ENCODE results near the gene INA. TPM values are rescaled to one million over a fixed set of nuclear protein-coding genes. Genes with fewer than 3 reads are reported as not detected.

Gene INA
- total RNA-seq, 3 donors from 2014 or later: not detected

DNA sequence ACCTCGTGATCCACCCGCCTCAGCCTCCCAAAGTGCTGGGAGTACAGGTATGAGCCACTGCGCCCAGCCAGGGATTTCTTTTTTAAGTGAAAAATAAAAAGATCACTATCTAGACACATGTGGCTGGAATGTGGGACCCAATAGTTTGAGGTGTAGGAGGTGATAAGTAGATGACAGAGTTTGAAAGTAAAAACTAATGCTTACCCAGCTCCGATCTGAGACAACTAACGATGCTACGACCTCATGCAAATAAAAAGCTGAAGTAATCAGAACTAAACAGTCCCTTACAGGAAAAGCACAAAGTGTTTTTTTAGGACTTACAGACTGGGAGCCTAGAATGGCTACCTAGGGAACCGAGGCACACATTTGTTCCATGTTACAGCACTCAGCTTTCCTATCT lies 51.0 kb downstream of the INA start:
- no peaks in the 10 kb centered on the region for H3K27me3 ChIP-seq
- no peaks in the 10 kb centered on the region for H3K36me3 ChIP-seq
- H3K4me1 ChIP-seq: no peaks in the 10 kb centered on the region

DNA sequence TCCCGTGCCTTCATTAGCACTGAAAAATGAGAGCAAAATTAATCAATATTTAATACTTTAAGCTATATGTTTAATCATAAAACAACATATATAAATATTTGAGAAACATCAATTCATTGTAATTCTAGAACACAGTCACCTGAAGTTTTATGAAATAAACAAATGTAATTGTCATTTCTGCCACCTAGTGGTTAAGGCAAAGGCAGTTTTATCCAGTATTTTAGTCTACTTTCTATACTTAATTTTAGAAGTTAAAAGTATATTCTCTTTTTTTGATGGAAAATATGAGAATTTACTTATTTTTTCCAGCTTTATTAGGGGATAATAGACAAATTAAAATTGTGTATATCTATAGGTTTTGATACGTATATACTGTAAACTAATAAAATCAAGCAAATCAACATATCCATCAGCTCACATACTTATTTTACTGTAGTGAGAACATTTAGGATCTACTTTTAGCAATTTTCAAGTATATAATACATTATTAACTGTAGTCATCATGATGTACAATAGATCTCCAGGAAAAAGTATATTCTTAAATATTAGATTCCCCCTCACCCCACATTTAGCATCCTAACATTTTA lies 57.1 kb downstream of the INA start:
- no peaks in the 10 kb centered on the region for H3K4me1 ChIP-seq
- H3K27ac ChIP-seq: no peak overlapping the region
- no peak for DNase-seq (ENCODE audit: low spot score in 2 of 2)
- no peaks in the 10 kb centered on the region for H3K27me3 ChIP-seq
- H3K4me3 ChIP-seq: no peak overlapping the region
- H3K36me3 ChIP-seq: no peaks in the 10 kb centered on the region
- no peaks in the 10 kb centered on the region for H3K9me3 ChIP-seq
- intact Hi-C loops (cut with DNase I; ENCODE audit: low total_unique reads): loop anchor here (10.0 kb wide), 1 partner anchor 419 kb away; the partner anchor contains the start of gene CNNM2
- no peak for TF ChIP-seq POLR2AphosphoS5 (IDR thresholded peaks at IDR 0.05)
- TF ChIP-seq, protein P1, sequence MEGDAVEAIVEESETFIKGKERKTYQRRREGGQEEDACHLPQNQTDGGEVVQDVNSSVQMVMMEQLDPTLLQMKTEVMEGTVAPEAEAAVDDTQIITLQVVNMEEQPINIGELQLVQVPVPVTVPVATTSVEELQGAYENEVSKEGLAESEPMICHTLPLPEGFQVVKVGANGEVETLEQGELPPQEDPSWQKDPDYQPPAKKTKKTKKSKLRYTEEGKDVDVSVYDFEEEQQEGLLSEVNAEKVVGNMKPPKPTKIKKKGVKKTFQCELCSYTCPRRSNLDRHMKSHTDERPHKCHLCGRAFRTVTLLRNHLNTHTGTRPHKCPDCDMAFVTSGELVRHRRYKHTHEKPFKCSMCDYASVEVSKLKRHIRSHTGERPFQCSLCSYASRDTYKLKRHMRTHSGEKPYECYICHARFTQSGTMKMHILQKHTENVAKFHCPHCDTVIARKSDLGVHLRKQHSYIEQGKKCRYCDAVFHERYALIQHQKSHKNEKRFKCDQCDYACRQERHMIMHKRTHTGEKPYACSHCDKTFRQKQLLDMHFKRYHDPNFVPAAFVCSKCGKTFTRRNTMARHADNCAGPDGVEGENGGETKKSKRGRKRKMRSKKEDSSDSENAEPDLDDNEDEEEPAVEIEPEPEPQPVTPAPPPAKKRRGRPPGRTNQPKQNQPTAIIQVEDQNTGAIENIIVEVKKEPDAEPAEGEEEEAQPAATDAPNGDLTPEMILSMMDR (IDR thresholded peaks at IDR 0.05): peak in 2 of 3 donors; percentile 30 to 41

More for the DNA sequence above, 51.0 kb downstream of the INA start:
- DNase-seq (ENCODE audit: low spot score in 2 of 2): no peak
- H3K4me3 ChIP-seq: no peak overlapping the region
- no peak overlapping the region for H3K27ac ChIP-seq
- intact Hi-C loops (cut with DNase I; ENCODE audit: low total_unique reads): no loop called here
- TF ChIP-seq POLR2AphosphoS5 (IDR thresholded peaks at IDR 0.05): no peak
- no peak for TF ChIP-seq POLR2A (IDR thresholded peaks at IDR 0.05)
- TF ChIP-seq, protein P1 (IDR thresholded peaks at IDR 0.05): no peak
- no peaks in the 10 kb centered on the region for H3K9me3 ChIP-seq

DNA sequence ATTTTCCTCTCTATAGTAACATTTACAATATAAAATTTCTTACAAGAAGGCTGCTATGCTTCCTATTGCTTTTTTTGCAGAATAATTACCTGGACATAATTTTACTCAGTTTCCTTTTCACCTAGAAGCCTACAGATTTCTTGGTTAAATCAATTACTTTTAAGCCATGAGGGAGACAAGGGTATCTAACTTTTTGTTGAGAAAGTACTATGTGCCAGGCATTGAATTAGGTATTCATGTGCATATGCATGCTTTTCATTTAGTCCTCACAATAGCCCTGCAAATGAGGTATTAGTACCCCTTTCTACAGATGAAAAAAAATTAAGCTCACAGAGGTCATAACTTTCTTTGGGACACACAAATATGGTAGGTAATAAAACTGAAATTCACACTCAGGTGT lies 57.6 kb downstream of the INA start:
- H3K27me3 ChIP-seq: no peaks in the 10 kb centered on the region
- no peaks in the 10 kb centered on the region for H3K9me3 ChIP-seq
- TF ChIP-seq, protein P1 (IDR thresholded peaks at IDR 0.05): no peak
- TF ChIP-seq POLR2AphosphoS5 (IDR thresholded peaks at IDR 0.05) (no peak), POLR2A (IDR thresholded peaks at IDR 0.05) (no peak)
- no peak overlapping the region for H3K4me3 ChIP-seq
- H3K4me1 ChIP-seq: no peaks in the 10 kb centered on the region
- intact Hi-C loops (cut with DNase I; ENCODE audit: low total_unique reads): loop anchor here (10.0 kb wide), 1 partner anchor 420 kb away; the partner anchor contains the start of gene CNNM2
- no peak overlapping the region for H3K27ac ChIP-seq
- DNase-seq (ENCODE audit: low spot score in 2 of 2): no peak
- no peaks in the 10 kb centered on the region for H3K36me3 ChIP-seq

DNA sequence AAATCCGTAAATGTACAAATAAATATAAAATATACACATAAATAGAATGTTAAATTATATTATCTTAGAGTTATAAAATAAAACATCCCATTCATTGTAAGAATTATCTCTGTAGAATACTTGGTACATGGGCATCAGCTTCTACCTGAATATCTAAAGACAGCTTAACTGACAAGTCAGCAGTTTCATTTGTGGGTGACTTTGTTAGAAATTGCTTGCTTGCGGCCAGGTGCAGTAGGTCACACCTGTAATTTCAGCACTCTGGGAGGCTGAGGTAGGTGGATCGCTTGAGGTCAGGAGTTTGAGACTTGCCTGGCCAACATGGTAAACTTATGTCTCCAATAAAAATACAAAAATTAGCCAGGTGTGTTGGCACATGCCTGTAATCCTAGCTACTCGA lies 59.4 kb downstream of the INA start:
- intact Hi-C loops (cut with DNase I; ENCODE audit: low total_unique reads): loop anchor here (10.0 kb wide), 1 partner anchor 422 kb away; the partner anchor contains the start of gene CNNM2
- DNase-seq (ENCODE audit: low spot score in 2 of 2): no peak
- H3K36me3 ChIP-seq: no peaks in the 10 kb centered on the region
- H3K27ac ChIP-seq: no peak overlapping the region
- TF ChIP-seq, protein P1 (IDR thresholded peaks at IDR 0.05): no peak
- TF ChIP-seq POLR2AphosphoS5 (IDR thresholded peaks at IDR 0.05): no peak
- no peak for TF ChIP-seq POLR2A (IDR thresholded peaks at IDR 0.05)
- no peaks in the 10 kb centered on the region for H3K27me3 ChIP-seq
- H3K9me3 ChIP-seq: no peaks in the 10 kb centered on the region
- no peak overlapping the region for H3K4me3 ChIP-seq
- H3K4me1 ChIP-seq: no peaks in the 10 kb centered on the region

Other genes with a start within 250 kb of the INA start
- gene NT5C2, start 83.9 kb upstream of the INA start, total RNA-seq: 100 to 1,000 TPM in 1 of 3 donors, 10 to 100 TPM in 2; 52.8 to 122 (median 73.1) TPM
- gene RPEL1, start 31.3 kb upstream of the INA start, total RNA-seq: under 1 TPM in 1 of 3 donors, not detected in 2; 0.33 TPM
- gene PCGF6, start 74.0 kb downstream of the INA start, total RNA-seq: 10 to 100 TPM; 13.9 to 15.1 (median 14.5) TPM
- gene TAF5, start 90.8 kb downstream of the INA start, total RNA-seq: 1 to 10 TPM; 3.4 to 7.0 (median 5.9) TPM
- gene ATP5MK, start 119.3 kb downstream of the INA start, total RNA-seq: 100 to 1,000 TPM; 173 to 204 (median 189) TPM
- gene PDCD11, start 119.5 kb downstream of the INA start, total RNA-seq: 10 to 100 TPM; 16.2 to 29.1 (median 24.9) TPM
- 10 to 100 TPM; 38.9 to 98.3 (median 58.3) TPM for gene CALHM2, start 175.2 kb downstream of the INA start, total RNA-seq
- not detected for gene CALHM1, start 181.8 kb downstream of the INA start, total RNA-seq
- gene CALHM3, start 202.1 kb downstream of the INA start, total RNA-seq: not detected
- 1 to 10 TPM in 1 of 3 donors, under 1 TPM in 2; 0.16 to 1.5 (median 0.33) TPM for gene NEURL1, start 216.6 kb downstream of the INA start, total RNA-seq

Measured in breast epithelium (tissue), 4 donors.